ENCODE results near the gene RS1.

RS1 gene

DNA sequence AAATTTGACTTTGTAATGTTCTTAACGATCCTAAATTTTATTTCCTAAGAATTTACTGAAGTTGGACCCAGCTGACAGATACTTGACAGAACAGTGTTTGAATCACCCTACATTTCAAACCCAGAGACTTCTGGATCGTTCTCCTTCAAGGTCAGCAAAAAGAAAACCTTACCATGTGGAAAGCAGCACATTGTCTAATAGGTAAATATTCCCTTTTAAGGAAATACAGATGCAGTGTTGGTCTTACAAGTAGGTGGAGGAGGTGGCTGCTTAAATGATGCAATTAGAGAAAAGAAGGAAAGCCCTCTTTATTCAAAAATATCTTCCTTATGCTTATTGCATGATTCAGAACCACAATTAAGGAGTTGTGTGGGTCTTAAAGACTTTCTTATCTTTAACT, 73.5 kb downstream of the RS1 start:
- no peak for DNase-seq (ENCODE audit: low read depth)

DNA sequence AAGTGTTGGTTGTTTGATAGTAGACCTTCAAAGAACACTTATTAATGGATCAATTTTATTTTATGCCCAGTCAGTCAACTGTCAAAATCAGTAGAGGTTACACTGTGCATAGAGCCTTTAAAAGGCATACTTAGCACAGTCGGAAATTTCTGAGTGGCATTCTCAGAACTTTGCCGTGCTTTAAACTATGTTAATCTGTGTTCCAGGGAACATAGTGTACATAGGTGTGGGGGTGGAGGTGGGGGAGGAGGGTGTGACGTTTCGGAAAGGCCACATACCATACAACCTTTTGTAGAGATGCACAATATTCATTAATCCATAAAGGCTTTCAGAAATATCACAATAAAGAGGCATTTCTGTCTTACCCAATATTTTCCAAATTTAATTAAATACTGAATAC, 75.8 kb downstream of the RS1 start:
- no peak for DNase-seq (ENCODE audit: low read depth)

- DNase-seq (ENCODE audit: low read depth): no peak
Observed at GRCh38 chrX:18594079-18594478, 77.8 kb downstream of the RS1 start.

DNA sequence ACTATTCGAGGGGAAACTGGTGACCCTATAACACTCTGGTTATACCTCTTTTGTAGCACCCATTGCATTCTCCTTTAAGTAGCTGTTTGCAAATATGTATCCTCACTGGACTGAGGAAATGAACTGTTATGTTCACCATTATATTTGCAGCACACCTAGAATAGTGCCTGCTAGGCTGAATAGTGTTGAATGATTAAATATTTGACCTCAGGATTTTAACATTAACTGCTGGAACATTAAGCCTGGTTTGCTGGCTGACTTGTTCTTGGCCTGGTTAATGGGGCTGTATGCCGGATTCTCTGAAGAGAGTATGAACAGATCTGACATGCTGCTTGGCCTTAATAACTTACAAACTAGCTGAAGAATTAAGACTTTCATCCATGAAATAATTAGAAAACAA, 80.1 kb downstream of the RS1 start:
- DNase-seq (ENCODE audit: low read depth): no peak
